Omental fat pad (tissue), 4 donors: ENCODE measurements around the gene CCDC148. TPM values are rescaled to one million over a fixed set of nuclear protein-coding genes. Genes with fewer than 3 reads are reported as not detected.

ENCODE experiments used
- ATAC-seq: fragments of 150-250 bp; one replicate; pipeline ENCODE4 v1.9.1; 2016; ENCODE audit warnings: mild to moderate bottlenecking, moderate library complexity; ENCODE audit not compliant: low FRiP score
- DNase-seq: peaks from one replicate; pipeline ENCODE4 v3.0.0-alpha.2; 2019; ENCODE audit warnings: low spot score
- total RNA-seq, 4 donors: library from RNA; depleted of rRNA; stranded (reverse); fragments of >200 nt; gene quantifications; one replicate each; pipeline ENCODE4 v1.1.0, GENCODE V29; 2016
- TF ChIP-seq, protein P1 (sequence below), 3 donors: fragments of 450-650 bp; IDR thresholded peaks; one replicate each; pipeline ENCODE4 v1.5.1; 2016 to 2017; ENCODE audit warnings: antibody characterized with exemption in 3 of 3, mild to moderate bottlenecking in 3 of 3, moderate library complexity in 2 of 3

CCDC148 gene
- total RNA-seq, 4 donors from 2014 or later: 0.48 TPM; not detected in 3

DNA sequence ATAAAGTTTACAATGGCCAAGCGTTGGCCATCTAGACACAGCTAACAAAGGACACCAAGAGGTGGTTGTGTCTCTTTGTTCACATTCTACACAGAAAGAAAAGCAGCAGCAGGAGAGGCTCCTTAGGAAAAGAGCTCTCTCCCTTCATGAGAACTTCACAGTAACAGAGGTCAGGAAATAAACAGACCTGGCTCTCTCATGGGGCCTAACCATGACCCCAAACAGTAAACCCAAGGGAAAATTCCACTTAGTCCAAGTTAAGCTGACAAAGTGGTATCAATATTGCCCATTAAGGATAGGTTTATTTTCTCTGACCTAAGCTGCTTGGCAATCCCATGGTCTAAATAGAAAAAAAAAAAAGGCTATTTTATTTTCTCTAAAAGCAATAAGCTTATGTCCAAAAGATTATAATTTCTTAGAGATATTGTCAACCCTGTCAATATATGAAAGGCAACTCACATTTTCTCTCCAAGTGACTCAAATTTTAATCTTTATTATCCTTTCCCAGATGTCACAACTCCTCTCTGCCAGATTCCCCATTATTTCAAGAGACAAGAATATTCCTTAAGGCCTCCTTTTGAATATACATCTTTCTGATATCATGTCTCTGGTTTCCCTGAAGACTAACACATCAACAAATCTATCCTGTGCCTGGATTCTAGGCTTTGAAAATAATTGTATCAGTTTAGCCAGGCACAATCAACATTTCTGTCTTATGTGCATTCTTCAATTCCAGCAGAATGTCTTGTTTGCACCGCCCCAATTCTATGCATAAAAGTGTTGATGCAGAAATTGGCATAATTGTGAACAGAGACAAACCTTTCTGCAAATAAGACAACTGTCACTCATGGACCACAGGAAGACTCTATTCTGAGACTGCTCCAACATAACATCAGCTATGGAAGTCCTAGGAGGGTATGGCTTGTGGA is 263.8 kb downstream of the CCDC148 start:
- no peak for ATAC-seq
- no peak for DNase-seq
- TF ChIP-seq, protein P1, sequence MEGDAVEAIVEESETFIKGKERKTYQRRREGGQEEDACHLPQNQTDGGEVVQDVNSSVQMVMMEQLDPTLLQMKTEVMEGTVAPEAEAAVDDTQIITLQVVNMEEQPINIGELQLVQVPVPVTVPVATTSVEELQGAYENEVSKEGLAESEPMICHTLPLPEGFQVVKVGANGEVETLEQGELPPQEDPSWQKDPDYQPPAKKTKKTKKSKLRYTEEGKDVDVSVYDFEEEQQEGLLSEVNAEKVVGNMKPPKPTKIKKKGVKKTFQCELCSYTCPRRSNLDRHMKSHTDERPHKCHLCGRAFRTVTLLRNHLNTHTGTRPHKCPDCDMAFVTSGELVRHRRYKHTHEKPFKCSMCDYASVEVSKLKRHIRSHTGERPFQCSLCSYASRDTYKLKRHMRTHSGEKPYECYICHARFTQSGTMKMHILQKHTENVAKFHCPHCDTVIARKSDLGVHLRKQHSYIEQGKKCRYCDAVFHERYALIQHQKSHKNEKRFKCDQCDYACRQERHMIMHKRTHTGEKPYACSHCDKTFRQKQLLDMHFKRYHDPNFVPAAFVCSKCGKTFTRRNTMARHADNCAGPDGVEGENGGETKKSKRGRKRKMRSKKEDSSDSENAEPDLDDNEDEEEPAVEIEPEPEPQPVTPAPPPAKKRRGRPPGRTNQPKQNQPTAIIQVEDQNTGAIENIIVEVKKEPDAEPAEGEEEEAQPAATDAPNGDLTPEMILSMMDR (IDR thresholded peaks at IDR 0.05): no peak

DNA sequence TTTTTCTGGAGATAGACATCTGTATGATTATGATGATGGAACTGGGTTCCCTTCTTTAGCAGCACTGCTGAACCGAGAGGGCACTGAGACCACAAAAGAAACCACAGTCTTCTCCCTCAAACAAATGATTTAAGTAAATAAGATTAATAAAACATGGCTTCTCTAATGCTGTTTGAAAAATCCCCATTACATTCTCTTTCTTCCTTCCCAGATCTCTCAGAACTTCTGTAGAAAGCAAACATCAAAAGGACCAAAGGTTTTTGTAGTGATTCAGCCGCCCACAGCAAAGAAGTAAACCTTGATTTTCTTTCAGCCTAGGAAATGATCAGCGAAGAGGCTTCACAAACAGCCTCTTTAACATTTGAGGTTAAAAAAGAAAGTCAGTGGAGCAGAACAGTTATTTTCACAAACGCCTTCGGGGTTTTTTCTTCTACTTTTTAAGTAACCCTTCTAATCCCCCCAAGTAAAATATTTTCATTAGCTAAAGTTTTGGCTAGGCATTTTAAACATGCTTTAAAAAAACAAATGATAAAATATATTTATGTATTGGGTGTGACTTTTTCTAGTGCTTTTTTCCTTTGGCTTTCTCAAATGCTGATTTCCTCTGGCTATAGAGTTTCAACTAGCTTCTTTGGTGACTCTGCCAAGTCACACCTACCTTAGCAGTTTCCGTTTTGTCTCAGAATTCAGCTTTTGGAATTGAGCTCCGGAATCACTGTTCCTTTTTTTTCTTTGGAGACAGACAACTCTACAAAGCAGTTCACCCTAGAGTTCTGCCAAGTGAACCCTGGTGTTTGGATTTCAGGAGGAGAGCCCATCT is 265.3 kb downstream of the CCDC148 start:
- ATAC-seq: no peak
- no peak for DNase-seq
- TF ChIP-seq, protein P1 (IDR thresholded peaks at IDR 0.05): no peak

DNA sequence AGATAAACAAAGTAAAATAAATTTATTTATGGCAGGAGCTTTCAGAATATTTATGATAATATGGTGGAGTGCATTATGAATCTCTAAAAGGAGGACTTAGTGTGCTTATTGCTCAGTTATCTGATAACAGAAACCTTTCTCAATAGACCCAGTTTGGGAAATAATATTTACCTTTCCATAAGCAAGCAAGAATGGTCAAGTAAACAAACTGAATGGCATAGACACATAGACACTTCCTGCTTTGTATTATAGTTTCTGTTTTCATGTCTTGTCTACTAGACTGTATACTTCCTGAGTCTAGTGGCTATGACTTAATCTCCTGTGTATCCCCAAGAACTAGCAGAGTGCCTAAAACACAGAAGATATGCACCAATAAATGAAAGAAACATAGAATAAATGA is 267.0 kb downstream of the CCDC148 start:
- DNase-seq (no peak), ATAC-seq (no peak)
- TF ChIP-seq, protein P1 (IDR thresholded peaks at IDR 0.05): no peak

DNA sequence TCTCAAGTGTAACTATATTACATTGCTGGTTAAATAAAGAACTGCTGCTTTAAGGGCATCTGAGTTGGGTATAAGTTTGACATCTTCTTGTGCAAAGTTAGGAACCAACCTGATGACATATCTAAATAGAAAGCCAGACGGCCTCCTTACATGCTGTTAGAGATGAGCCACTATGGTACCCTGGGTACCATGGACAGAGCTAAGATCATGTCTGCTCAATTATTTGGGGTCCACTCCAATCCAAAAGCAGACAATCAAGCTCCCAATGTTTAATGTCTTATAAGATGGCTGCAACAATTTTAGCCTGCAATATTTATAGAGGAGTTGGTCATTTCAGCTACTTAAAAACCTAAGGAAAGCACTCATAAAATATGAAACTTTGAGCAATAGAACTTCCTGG is 268.6 kb downstream of the CCDC148 start:
- TF ChIP-seq, protein P1 (IDR thresholded peaks at IDR 0.05): no peak
- no peak for DNase-seq

DNA sequence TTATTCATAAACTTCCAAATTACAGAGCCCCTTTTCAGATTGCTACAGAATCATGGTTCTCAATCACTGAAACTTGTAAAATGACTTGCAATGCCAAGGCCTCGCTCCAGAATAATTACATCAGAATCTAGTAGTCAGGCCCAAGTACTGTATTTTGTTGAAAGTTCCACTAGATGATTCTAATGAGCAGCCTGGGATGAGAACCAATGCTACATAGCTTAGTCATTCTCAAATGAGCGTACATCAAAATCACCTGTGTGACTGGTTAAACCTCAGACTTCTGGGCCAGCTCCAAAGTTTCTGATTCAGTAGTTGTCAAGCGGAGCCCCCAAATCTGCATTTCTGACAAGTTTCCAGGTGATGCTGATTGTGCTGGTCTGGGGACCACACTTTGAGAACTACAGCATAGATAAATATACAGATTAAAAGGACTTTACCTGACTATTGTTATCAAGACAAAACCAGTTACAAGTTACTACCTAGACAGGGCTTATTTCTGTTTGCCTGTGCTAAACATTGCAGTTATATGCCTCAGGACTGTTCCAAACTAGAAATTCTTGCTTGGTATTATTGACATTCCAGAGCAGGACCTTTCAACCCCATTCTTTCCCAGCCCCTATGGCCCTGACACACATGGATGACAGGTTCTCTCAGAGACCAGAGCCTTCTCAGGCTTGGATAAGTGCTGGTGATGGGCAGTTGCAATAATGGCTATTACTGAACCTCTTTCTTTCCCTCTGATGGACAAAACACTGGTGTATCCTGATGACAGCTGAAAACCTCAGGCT is 271.8 kb downstream of the CCDC148 start:
- DNase-seq: no peak
- ATAC-seq: no peak
- TF ChIP-seq, protein P1 (IDR thresholded peaks at IDR 0.05): no peak

More for the DNA sequence above, 268.6 kb downstream of the CCDC148 start:
- no peak for ATAC-seq

DNA sequence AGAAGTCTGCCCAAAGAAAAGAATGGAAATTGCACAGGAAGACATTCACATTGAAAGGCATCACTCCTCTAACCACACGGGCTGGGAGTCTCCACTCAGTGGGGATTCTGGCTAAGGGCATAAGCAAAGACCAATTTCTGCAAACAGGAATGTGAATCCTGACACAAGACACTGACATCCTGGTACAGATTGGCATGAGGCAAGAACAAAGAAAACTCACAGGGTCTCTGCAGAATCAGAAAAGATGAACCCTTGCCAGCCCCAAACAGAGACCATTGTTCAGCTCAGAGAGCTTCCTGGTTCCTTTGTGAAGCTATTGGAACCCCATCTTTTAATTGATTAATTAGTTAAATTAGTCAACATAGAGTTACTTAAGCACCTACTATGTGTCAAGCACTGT is 272.6 kb downstream of the CCDC148 start:
- TF ChIP-seq, protein P1 (IDR thresholded peaks at IDR 0.05): no peak
- ATAC-seq (no peak), DNase-seq (no peak)
